G401 (cell line): ENCODE measurements around the gene SF1. TPM values are rescaled to one million over a fixed set of nuclear protein-coding genes. Genes with fewer than 3 reads are reported as not detected.

Experiments
- DNase-seq: peaks from one replicate; pipeline ENCODE4 v3.0.0-alpha.2; 2015; ENCODE audit warnings: low spot score
- in situ Hi-C: cut with HindIII; loops from 2 replicates; pipeline ENCODE4 v1.10.0; 2016; ENCODE audit warnings: low sequenced_read_pairs, mixed read lengths
- total RNA-seq: library from RNA; depleted of rRNA; stranded (reverse); fragments of >200 nt; shearing (Covaris generic); gene quantifications from 2 replicates; pipeline ENCODE4 v1.2.3, GENCODE V29; 2014

The SF1 gene
- total RNA-seq, 1 experiment from 2014 or later, result 170 TPM

GRCh38 chr11:64765851-64766665, 12.3 kb downstream of the SF1 start:
- in situ Hi-C loops, result no loop called here
- no peak for DNase-seq

- in situ Hi-C loops, result no loop called here
- peak; percentile 55 for DNase-seq
These were observed 13.0 kb downstream of the SF1 start for GRCh38 chr11:64765291-64765850.

GRCh38 chr11:64764753-64765152, 13.6 kb downstream of the SF1 start:
- in situ Hi-C loops, result no loop called here
- no peak for DNase-seq

GRCh38 chr11:64764040-64764611, 14.2 kb downstream of the SF1 start:
- no peak for DNase-seq
- in situ Hi-C loops, result no loop called here

- DNase-seq, result no peak
- in situ Hi-C loops, result no loop called here
These were observed 14.8 kb downstream of the SF1 start for GRCh38 chr11:64763526-64764039.

- in situ Hi-C loops, result no loop called here
- peak; percentile 47 for DNase-seq
These were observed 15.4 kb downstream of the SF1 start for GRCh38 chr11:64762674-64763525.

- peak; percentile 54 for DNase-seq
- in situ Hi-C loops, result no loop called here
These were observed 16.1 kb downstream of the SF1 start for GRCh38 chr11:64762277-64762673.

GRCh38 chr11:64760759-64761420, 17.5 kb downstream of the SF1 start:
- no peak for DNase-seq

GRCh38 chr11:64759722-64760719, 18.3 kb downstream of the SF1 start, which contains the start of gene PYGM:
PYGM (minus strand) TSS chr11:64759974; CDS start chr11:64759898, 76 bp downstream.
- peak; percentile 86 for DNase-seq
- in situ Hi-C loops, result no loop called here

More at GRCh38 chr11:64760759-64761420, 17.5 kb downstream of the SF1 start:
- in situ Hi-C loops, result no loop called here

GRCh38 chr11:64759131-64759721, 19.1 kb downstream of the SF1 start:
- in situ Hi-C loops, result no loop called here
- no peak for DNase-seq

GRCh38 chr11:64758330-64759079, 19.8 kb downstream of the SF1 start:
- DNase-seq, result no peak
- in situ Hi-C loops, result no loop called here

- in situ Hi-C loops, result no loop called here
- DNase-seq, result no peak
These were observed 20.6 kb downstream of the SF1 start for GRCh38 chr11:64757549-64758329.

GRCh38 chr11:64755681-64756361, 22.5 kb downstream of the SF1 start:
- in situ Hi-C loops, result no loop called here
- DNase-seq, result no peak

GRCh38 chr11:64754919-64755662, 23.3 kb downstream of the SF1 start:
- no peak for DNase-seq
- in situ Hi-C loops, result no loop called here
